Left hindlimb (tissue), 1 donor: ENCODE measurements around the gene NCOA5.
A peak's percentile ranks its signal among the peaks of the same experiment; 100 is the strongest.

Experiments used
- DNase-seq: peaks from one replicate; pipeline ENCODE4 v3.0.0-alpha.2; 2018

NCOA5 gene

GRCh38 chr20:46089417-46090388 is at the start of gene NCOA5:
NCOA5 (minus strand) TSS chr20:46089962; CDS start chr20:46079424, 10,538 bp downstream.
- DNase-seq: peak; percentile 97

GRCh38 chr20:46139266-46139889 is 49.6 kb upstream of the NCOA5 start:
- DNase-seq: no peak

GRCh38 chr20:46137816-46138215 is 48.1 kb upstream of the NCOA5 start:
- no peak for DNase-seq

GRCh38 chr20:46135856-46136633 is 46.3 kb upstream of the NCOA5 start:
- DNase-seq: no peak

- DNase-seq: no peak
Measured at GRCh38 chr20:46134716-46135115, 45.0 kb upstream of the NCOA5 start.

- DNase-seq: no peak
Measured at GRCh38 chr20:46133886-46134654, 44.3 kb upstream of the NCOA5 start.

- DNase-seq: peak; percentile 79
Measured at GRCh38 chr20:46132705-46133120, 43.0 kb upstream of the NCOA5 start.

GRCh38 chr20:46131396-46131795 is 41.6 kb upstream of the NCOA5 start:
- DNase-seq: no peak

- no peak for DNase-seq
Measured at GRCh38 chr20:46130534-46130933, 40.8 kb upstream of the NCOA5 start.

GRCh38 chr20:46129955-46130481 is 40.3 kb upstream of the NCOA5 start:
- no peak for DNase-seq

GRCh38 chr20:46128310-46129151 is 38.8 kb upstream of the NCOA5 start:
- DNase-seq: no peak

GRCh38 chr20:46127396-46128010 is 37.7 kb upstream of the NCOA5 start:
- DNase-seq: no peak

GRCh38 chr20:46126440-46127056 is 36.8 kb upstream of the NCOA5 start:
- no peak for DNase-seq

GRCh38 chr20:46123482-46124245 is 33.9 kb upstream of the NCOA5 start:
- no peak for DNase-seq

GRCh38 chr20:46122516-46123481 is 33.0 kb upstream of the NCOA5 start:
- DNase-seq: no peak

GRCh38 chr20:46122071-46122470 is 32.3 kb upstream of the NCOA5 start:
- DNase-seq: no peak

- no peak for DNase-seq
Measured at GRCh38 chr20:46121184-46121930, 31.6 kb upstream of the NCOA5 start.
